SK-N-SH (cell line): ENCODE results near the gene GIPC2.

Experiments used
- CTCF ChIP-seq: fragments of 200-600 bp; sonication (generic); IDR thresholded peaks from 2 replicates; pipeline ENCODE4 v1.6.1; 2017; ENCODE audit warnings: antibody characterized with exemption, mild to moderate bottlenecking, moderate library complexity
- EP300 ChIP-seq, 2 experiments: IDR thresholded peaks; 2 replicates each; pipeline versions ENCODE4 v1.4.0 to v1.6.1; 2012; ENCODE audit warnings: borderline replicate concordance in 1 of 2, low read depth in 1 of 2, low read length in 1 of 2
- USF2 ChIP-seq: fragments of 150-350 bp; IDR thresholded peaks from 2 replicates; pipeline ENCODE4 v1.6.1; 2017; ENCODE audit warnings: antibody characterized with exemption, low read length, low read depth, borderline replicate concordance

- TF ChIP-seq EP300 (IDR thresholded peaks at IDR 0.05; ENCODE audit: borderline replicate concordance in 1 of 2, low read depth in 1 of 2, low read length in 1 of 2) = no peak
- TF ChIP-seq USF2 = no peak
- TF ChIP-seq CTCF = no peak
Measured at GRCh38 chr1:78053498-78053897, 7.7 kb downstream of the GIPC2 start.
